MCF 10A (cell line): ENCODE data around the gene EPN2. TPM values are rescaled to one million over a fixed set of nuclear protein-coding genes. Genes with fewer than 3 reads are reported as not detected.

Experiments used
- BruUV-seq: library from RNA; stranded (reverse); fragments of 400-500 nt; replicated peaks from 2 replicates; lab custom pipeline; 2021; lab: Mats Ljungman, UMichigan
- CTCF ChIA-PET: fragments of 300-600 bp; sonication (Branson Sonifier 250); formaldehyde crosslinking; extraction: SDS; loops from one replicate; lab custom pipeline; 2021; ENCODE audit warnings: antibody characterized with exemption, inconsistent platforms; lab: Yijun Ruan, JAX
- POLR2A ChIA-PET: fragments of 300-600, 350-650 bp; sonication (Branson Sonifier 250); formaldehyde crosslinking; extraction: SDS; loops from one replicate; lab custom pipeline; 2020; ENCODE audit warnings: antibody characterized with exemption, inconsistent platforms; lab: Yijun Ruan, JAX
- DNase-seq: peaks from one replicate; pipeline ENCODE4 v3.0.0-alpha.2; 2018; ENCODE audit not compliant: unreplicated experiment
- H3K27ac Mint-ChIP-seq: one replicate; pipeline ENCODE4 v1.8.0; 2022; ENCODE audit warnings: mild to moderate bottlenecking, low read depth, mixed read lengths; ENCODE audit not compliant: unreplicated experiment
- H3K27me3 Mint-ChIP-seq: one replicate; pipeline ENCODE4 v1.8.0; 2022; ENCODE audit warnings: mixed read lengths; ENCODE audit not compliant: insufficient read depth, unreplicated experiment
- H3K36me3 Mint-ChIP-seq: one replicate; pipeline ENCODE4 v1.8.0; 2022; ENCODE audit warnings: mild to moderate bottlenecking, moderate library complexity, mixed read lengths; ENCODE audit not compliant: insufficient read depth, unreplicated experiment
- H3K4me1 Mint-ChIP-seq: one replicate; pipeline ENCODE4 v1.8.0; 2022; ENCODE audit warnings: mixed read lengths; ENCODE audit not compliant: insufficient read depth, unreplicated experiment
- H3K4me3 Mint-ChIP-seq: one replicate; pipeline ENCODE4 v1.8.0; 2022; ENCODE audit warnings: mild to moderate bottlenecking, moderate library complexity, mixed read lengths; ENCODE audit not compliant: unreplicated experiment
- H3K9me3 Mint-ChIP-seq: one replicate; pipeline ENCODE4 v1.8.0; 2022; ENCODE audit warnings: mixed read lengths; ENCODE audit not compliant: unreplicated experiment
- intact Hi-C: fragments of 100-400 bp; cut with micrococcal nuclease; formaldehyde crosslinking; loops from 2 replicates; pipeline ENCODE4 v1.14.1; 2022
- total RNA-seq: library from RNA; stranded (reverse); gene quantifications from 2 replicates; pipeline ENCODE4 v1.2.3, GENCODE V29; 2022
- TF ChIP-seq, protein P1 (sequence below): fragments of 200-600 bp; IDR thresholded peaks from one replicate; pipeline ENCODE4 v1.8.0; 2022; ENCODE audit warnings: antibody characterized with exemption, mild to moderate bottlenecking; ENCODE audit not compliant: unreplicated experiment

The EPN2 gene
- total RNA-seq, 1 experiment from 2014 or later, result 35.1 TPM

DNA sequence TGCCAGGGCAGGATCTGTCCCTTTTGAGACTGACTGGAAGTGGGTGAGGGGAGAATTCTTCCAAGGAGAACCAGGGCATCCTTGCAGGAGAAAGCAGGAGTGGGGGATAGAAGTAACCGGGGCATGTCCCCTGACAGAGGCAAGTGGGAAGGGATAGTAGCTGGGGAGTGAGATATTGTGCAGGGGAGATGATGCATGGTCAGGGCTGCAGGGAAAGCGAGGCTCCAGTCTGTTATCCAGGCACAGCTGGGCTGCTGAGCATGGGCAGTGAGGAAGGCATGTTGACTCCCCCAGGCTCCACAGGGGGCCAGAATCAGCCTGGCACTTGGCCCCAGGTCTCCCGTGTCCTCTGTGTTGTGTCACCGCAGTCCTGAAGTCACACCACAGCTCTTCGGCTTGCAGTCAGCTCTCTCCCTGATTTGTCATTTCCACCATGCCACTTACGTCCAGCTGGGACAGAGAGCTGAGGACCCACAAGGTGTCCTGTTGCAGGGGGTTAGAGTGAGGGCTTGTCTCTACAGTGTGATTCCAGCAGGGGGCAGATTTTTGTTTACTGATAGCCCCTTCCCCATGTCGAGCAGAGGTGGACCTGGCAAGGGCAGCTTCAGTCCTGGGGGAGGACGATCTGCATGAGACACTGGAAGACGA, 84.4 kb downstream of the EPN2 start:
- peaks cover 8% of the 10 kb centered on the region for H3K9me3 Mint-ChIP-seq
- peak overlapping the region; percentile 46 for H3K27ac Mint-ChIP-seq
- no peak for DNase-seq
- CTCF ChIA-PET, result interaction anchor here (0.6 kb wide), 1 partner anchor 12 kb away, joined by 3 read pairs; no protein-coding TSS in a partner anchor
- TF ChIP-seq, protein P1, sequence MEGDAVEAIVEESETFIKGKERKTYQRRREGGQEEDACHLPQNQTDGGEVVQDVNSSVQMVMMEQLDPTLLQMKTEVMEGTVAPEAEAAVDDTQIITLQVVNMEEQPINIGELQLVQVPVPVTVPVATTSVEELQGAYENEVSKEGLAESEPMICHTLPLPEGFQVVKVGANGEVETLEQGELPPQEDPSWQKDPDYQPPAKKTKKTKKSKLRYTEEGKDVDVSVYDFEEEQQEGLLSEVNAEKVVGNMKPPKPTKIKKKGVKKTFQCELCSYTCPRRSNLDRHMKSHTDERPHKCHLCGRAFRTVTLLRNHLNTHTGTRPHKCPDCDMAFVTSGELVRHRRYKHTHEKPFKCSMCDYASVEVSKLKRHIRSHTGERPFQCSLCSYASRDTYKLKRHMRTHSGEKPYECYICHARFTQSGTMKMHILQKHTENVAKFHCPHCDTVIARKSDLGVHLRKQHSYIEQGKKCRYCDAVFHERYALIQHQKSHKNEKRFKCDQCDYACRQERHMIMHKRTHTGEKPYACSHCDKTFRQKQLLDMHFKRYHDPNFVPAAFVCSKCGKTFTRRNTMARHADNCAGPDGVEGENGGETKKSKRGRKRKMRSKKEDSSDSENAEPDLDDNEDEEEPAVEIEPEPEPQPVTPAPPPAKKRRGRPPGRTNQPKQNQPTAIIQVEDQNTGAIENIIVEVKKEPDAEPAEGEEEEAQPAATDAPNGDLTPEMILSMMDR, result no peak
- peaks cover 2% of the 10 kb centered on the region for H3K4me1 Mint-ChIP-seq
- H3K27me3 Mint-ChIP-seq, result no peaks in the 10 kb centered on the region
- POLR2A ChIA-PET, result no interaction called here
- intact Hi-C loops, result no loop called here
- H3K36me3 Mint-ChIP-seq, result peaks cover 31% of the 10 kb centered on the region
- BruUV-seq, result no TSS peak
- H3K4me3 Mint-ChIP-seq, result no peak overlapping the region

DNA sequence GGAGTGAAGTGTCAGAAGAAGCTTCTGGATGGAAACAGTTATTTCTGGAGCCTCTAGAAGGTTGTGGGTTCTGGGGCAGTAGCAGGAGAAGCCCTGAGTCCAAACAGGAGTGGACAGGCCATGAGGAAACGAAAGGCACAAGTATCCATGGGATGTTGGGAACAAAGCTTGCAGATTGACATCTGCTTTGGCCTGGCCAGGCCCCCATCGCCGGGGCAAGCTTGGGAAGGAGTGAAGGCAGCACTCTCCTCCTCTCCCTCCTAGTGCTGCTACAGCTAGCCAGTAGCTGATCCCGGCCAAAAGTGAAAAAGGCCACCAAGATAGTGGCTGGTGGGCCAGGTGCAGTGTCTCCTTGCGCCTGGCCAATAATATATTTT, 85.0 kb downstream of the EPN2 start:
- H3K27ac Mint-ChIP-seq, result no peak overlapping the region
- no peak for DNase-seq
- ChIA-PET POLR2A (interaction anchor here (0.6 kb wide), 1 partner anchor 418 kb away, joined by 3 read pairs; no protein-coding TSS in a partner anchor), CTCF (no interaction called here)
- BruUV-seq, result no TSS peak
- H3K36me3 Mint-ChIP-seq, result peaks cover 31% of the 10 kb centered on the region
- no peak overlapping the region for H3K4me3 Mint-ChIP-seq
- no peaks in the 10 kb centered on the region for H3K27me3 Mint-ChIP-seq
- H3K9me3 Mint-ChIP-seq, result peaks cover 8% of the 10 kb centered on the region
- intact Hi-C loops, result no loop called here
- TF ChIP-seq, protein P1, result no peak
- peaks cover 8% of the 10 kb centered on the region for H3K4me1 Mint-ChIP-seq

DNA sequence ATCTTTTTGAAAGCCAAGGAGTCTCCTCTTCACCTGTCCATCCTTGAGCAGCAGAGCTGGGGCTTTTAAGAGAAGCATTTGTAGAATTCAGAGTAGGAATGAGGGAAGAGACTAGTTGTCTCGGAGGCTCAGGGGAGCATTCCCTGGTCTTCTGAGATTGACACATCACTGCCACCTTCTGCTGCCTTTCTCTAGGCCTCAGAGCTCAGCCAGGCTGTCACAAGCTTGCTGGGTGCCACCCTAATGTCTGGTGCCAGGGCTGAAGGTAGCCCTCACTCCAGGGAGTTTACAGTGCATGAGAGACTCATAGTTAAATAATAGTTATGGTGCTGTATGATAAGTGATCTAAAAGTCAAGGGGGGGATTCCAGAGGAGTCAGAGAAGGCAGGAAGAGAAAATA, 85.7 kb downstream of the EPN2 start:
- Mint-ChIP-seq H3K27me3 (no peaks in the 10 kb centered on the region), H3K36me3 (peaks cover 27% of the 10 kb centered on the region), H3K4me3 (no peak overlapping the region), H3K4me1 (peaks cover 15% of the 10 kb centered on the region), H3K27ac (no peak overlapping the region), H3K9me3 (peaks cover 8% of the 10 kb centered on the region)
- intact Hi-C loops, result no loop called here
- TF ChIP-seq, protein P1, result no peak
- ChIA-PET POLR2A (interaction anchor here (0.8 kb wide), 1 partner anchor 10 kb away, joined by 3 read pairs; no protein-coding TSS in a partner anchor), CTCF (interaction anchor here (0.6 kb wide), 1 partner anchor 824 kb away, joined by 4 read pairs; no protein-coding TSS in a partner anchor)
- DNase-seq, result no peak
- no TSS peak for BruUV-seq

DNA sequence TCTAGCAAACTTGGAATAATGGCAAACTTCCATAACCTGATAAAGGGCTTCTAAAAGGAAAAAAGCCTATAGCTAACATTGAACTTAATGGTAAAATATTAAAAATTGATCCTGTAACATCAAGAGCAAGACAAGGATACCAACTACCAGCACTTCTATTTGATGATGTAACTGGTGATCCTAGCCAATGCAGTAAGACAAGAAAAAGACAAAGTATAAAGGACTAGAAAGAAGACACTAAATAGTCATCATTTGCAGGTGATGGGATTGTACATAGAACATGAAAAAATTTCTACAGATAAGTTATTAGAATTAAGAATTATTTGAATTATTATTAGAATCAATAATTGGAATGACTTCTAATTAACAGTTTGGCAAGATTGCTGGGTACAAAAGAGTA, 88.4 kb downstream of the EPN2 start:
- DNase-seq, result no peak
- BruUV-seq, result no TSS peak
- Mint-ChIP-seq H3K36me3 (peaks cover 11% of the 10 kb centered on the region), H3K9me3 (peaks cover 8% of the 10 kb centered on the region), H3K4me1 (peaks cover 19% of the 10 kb centered on the region), H3K4me3 (no peak overlapping the region), H3K27ac (no peak overlapping the region), H3K27me3 (no peaks in the 10 kb centered on the region)
- intact Hi-C loops, result no loop called here
- ChIA-PET CTCF (no interaction called here), POLR2A (no interaction called here)
- TF ChIP-seq, protein P1, result no peak
